Measurements from ENCODE around the gene AMBP. TPM values are rescaled to one million over a fixed set of nuclear protein-coding genes. Genes with fewer than 3 reads are reported as not detected.
"Not testable (repeated sequence)": the region's sequence is repeated elsewhere in the genome, so short reads cannot be mapped to it uniquely, and the experiment has no call there.

Gene AMBP
- total RNA-seq, 1 experiment from 2014 or later, result not detected

GRCh38 chr9:114047717-114048116, 30.4 kb downstream of the AMBP start:
- no peaks in the 10 kb centered on the region for H3K27me3 Mint-ChIP-seq (ENCODE audit: insufficient read depth, unreplicated experiment)
- BruUV-seq (replicated peaks), result no TSS peak
- no peak overlapping the region for H3K4me3 Mint-ChIP-seq (ENCODE audit: unreplicated experiment)
- ChIA-PET CTCF (interaction anchor here (0.6 to 0.9 kb wide), 3 partner anchors 79 to 368 kb away, joined by 3 read pairs; no protein-coding TSS in a partner anchor), POLR2A (no interaction called here)
- H3K9me3 Mint-ChIP-seq (ENCODE audit: unreplicated experiment), result no peaks in the 10 kb centered on the region
- no peaks in the 10 kb centered on the region for H3K4me1 Mint-ChIP-seq (ENCODE audit: insufficient read depth, unreplicated experiment)
- peak; percentile 20 for DNase-seq (ENCODE audit: unreplicated experiment)
- H3K27ac Mint-ChIP-seq (ENCODE audit: low read depth, unreplicated experiment), result no peak overlapping the region
- intact Hi-C loops (cut with micrococcal nuclease), result no loop called here
- peaks cover 12% of the 10 kb centered on the region for H3K36me3 Mint-ChIP-seq (ENCODE audit: insufficient read depth, unreplicated experiment)
- TF ChIP-seq, protein P1, sequence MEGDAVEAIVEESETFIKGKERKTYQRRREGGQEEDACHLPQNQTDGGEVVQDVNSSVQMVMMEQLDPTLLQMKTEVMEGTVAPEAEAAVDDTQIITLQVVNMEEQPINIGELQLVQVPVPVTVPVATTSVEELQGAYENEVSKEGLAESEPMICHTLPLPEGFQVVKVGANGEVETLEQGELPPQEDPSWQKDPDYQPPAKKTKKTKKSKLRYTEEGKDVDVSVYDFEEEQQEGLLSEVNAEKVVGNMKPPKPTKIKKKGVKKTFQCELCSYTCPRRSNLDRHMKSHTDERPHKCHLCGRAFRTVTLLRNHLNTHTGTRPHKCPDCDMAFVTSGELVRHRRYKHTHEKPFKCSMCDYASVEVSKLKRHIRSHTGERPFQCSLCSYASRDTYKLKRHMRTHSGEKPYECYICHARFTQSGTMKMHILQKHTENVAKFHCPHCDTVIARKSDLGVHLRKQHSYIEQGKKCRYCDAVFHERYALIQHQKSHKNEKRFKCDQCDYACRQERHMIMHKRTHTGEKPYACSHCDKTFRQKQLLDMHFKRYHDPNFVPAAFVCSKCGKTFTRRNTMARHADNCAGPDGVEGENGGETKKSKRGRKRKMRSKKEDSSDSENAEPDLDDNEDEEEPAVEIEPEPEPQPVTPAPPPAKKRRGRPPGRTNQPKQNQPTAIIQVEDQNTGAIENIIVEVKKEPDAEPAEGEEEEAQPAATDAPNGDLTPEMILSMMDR (IDR thresholded peaks at IDR 0.05; ENCODE audit: unreplicated experiment), result no peak

GRCh38 chr9:114046875-114047274, 31.2 kb downstream of the AMBP start:
- H3K9me3 Mint-ChIP-seq (ENCODE audit: unreplicated experiment), result no peaks in the 10 kb centered on the region
- ChIA-PET POLR2A (no interaction called here), CTCF (interaction anchor here (0.5 to 0.9 kb wide), 4 partner anchors 78 to 578 kb away, joined by 3 read pairs; no protein-coding TSS in a partner anchor)
- TF ChIP-seq, protein P1 (IDR thresholded peaks at IDR 0.05; ENCODE audit: unreplicated experiment), result no peak
- BruUV-seq (replicated peaks), result no TSS peak
- H3K27me3 Mint-ChIP-seq (ENCODE audit: insufficient read depth, unreplicated experiment), result no peaks in the 10 kb centered on the region
- no peak overlapping the region for H3K27ac Mint-ChIP-seq (ENCODE audit: low read depth, unreplicated experiment)
- intact Hi-C loops (cut with micrococcal nuclease), result no loop called here
- DNase-seq (ENCODE audit: unreplicated experiment), result no peak
- H3K4me3 Mint-ChIP-seq (ENCODE audit: unreplicated experiment), result no peak overlapping the region
- no peaks in the 10 kb centered on the region for H3K4me1 Mint-ChIP-seq (ENCODE audit: insufficient read depth, unreplicated experiment)
- H3K36me3 Mint-ChIP-seq (ENCODE audit: insufficient read depth, unreplicated experiment), result peaks cover 12% of the 10 kb centered on the region

- peaks cover 12% of the 10 kb centered on the region for H3K36me3 Mint-ChIP-seq (ENCODE audit: insufficient read depth, unreplicated experiment)
- TF ChIP-seq, protein P1 (IDR thresholded peaks at IDR 0.05; ENCODE audit: unreplicated experiment), result no peak
- DNase-seq (ENCODE audit: unreplicated experiment), result no peak
- ChIA-PET POLR2A (no interaction called here), CTCF (no interaction called here)
- no peak overlapping the region for H3K27ac Mint-ChIP-seq (ENCODE audit: low read depth, unreplicated experiment)
- H3K4me3 Mint-ChIP-seq (ENCODE audit: unreplicated experiment), result no peak overlapping the region
- no peaks in the 10 kb centered on the region for H3K27me3 Mint-ChIP-seq (ENCODE audit: insufficient read depth, unreplicated experiment)
- intact Hi-C loops (cut with micrococcal nuclease), result no loop called here
- H3K9me3 Mint-ChIP-seq (ENCODE audit: unreplicated experiment), result no peaks in the 10 kb centered on the region
- no TSS peak for BruUV-seq (replicated peaks)
- H3K4me1 Mint-ChIP-seq (ENCODE audit: insufficient read depth, unreplicated experiment), result no peaks in the 10 kb centered on the region
Measured at GRCh38 chr9:114046237-114046755, 31.8 kb downstream of the AMBP start.

DNA sequence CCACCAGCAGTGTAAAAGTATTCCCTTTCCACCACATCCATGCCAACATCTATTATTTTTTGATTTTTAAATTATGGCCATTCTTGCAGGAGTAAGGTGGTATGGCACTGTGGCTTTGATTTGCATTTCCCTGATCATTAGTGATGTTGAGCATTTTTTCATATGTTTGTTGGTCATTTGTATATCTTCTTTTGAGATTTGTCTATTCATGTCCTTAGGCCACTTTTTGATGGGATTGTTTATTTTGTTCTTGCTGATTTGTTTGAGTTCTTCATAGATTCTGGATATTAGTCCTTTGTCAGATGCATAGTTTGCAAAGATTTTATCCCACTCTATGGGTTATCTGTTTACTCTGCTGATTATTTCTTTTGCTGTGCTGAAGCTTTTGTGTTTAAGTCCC, 34.4 kb downstream of the AMBP start:
- POLR2A ChIA-PET; H3K9me3 Mint-ChIP-seq (ENCODE audit: unreplicated experiment); DNase-seq (ENCODE audit: unreplicated experiment); H3K27ac Mint-ChIP-seq (ENCODE audit: low read depth, unreplicated experiment); intact Hi-C loops (cut with micrococcal nuclease); H3K4me1 Mint-ChIP-seq (ENCODE audit: insufficient read depth, unreplicated experiment); H3K27me3 Mint-ChIP-seq (ENCODE audit: insufficient read depth, unreplicated experiment); H3K36me3 Mint-ChIP-seq (ENCODE audit: insufficient read depth, unreplicated experiment); H3K4me3 Mint-ChIP-seq (ENCODE audit: unreplicated experiment); BruUV-seq (replicated peaks); CTCF ChIA-PET: not testable (repeated sequence)

DNA sequence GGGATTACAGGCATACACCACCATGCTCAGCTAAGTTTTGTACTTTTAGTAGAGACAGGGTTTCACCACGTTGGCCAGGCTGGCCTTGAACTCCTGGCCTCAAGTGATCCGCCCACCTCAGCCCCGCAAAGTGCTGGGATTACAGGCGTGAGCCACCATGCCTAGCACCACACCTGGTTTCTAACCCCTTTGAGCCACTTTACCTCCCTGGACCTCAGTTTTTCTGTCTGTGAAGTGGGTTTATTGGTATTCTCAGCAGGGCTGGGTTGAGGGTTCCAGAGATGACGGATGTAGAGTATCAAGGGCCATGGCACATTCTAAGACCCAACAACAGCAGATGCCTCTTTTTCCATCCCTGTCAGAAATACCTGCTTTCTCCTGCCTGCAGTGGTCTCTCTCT, 38.6 kb downstream of the AMBP start:
- H3K27ac Mint-ChIP-seq (ENCODE audit: low read depth, unreplicated experiment), result no peak overlapping the region
- no peaks in the 10 kb centered on the region for H3K4me1 Mint-ChIP-seq (ENCODE audit: insufficient read depth, unreplicated experiment)
- ChIA-PET CTCF (interaction anchor here (1.0 kb wide), 1 partner anchor 42 kb away, joined by 3 read pairs; no protein-coding TSS in a partner anchor), POLR2A (no interaction called here)
- no peaks in the 10 kb centered on the region for H3K9me3 Mint-ChIP-seq (ENCODE audit: unreplicated experiment)
- no peaks in the 10 kb centered on the region for H3K27me3 Mint-ChIP-seq (ENCODE audit: insufficient read depth, unreplicated experiment)
- no peaks in the 10 kb centered on the region for H3K36me3 Mint-ChIP-seq (ENCODE audit: insufficient read depth, unreplicated experiment)
- no peak for DNase-seq (ENCODE audit: unreplicated experiment)
- BruUV-seq (replicated peaks), result no TSS peak
- TF ChIP-seq, protein P1 (IDR thresholded peaks at IDR 0.05; ENCODE audit: unreplicated experiment), result no peak
- H3K4me3 Mint-ChIP-seq (ENCODE audit: unreplicated experiment), result no peak overlapping the region
- intact Hi-C loops (cut with micrococcal nuclease), result no loop called here
